Endothelial cell (in vitro differentiated cells): Measurements from ENCODE around the gene PKP3. TPM values are rescaled to one million over a fixed set of nuclear protein-coding genes. Genes with fewer than 3 reads are reported as not detected.

Source experiments
- DNase-seq: peaks from one replicate; pipeline ENCODE4 v3.0.0; 2021; ENCODE audit warnings: low spot score
- H3K27ac Mint-ChIP-seq: one replicate; pipeline ENCODE4 v1.8.0; 2021; ENCODE audit warnings: mixed read lengths, inconsistent platforms; ENCODE audit not compliant: unreplicated experiment
- H3K27me3 Mint-ChIP-seq: one replicate; pipeline ENCODE4 v1.8.0; 2021; ENCODE audit warnings: mild to moderate bottlenecking, moderate library complexity, mixed read lengths, inconsistent platforms; ENCODE audit not compliant: unreplicated experiment
- H3K36me3 Mint-ChIP-seq: one replicate; pipeline ENCODE4 v1.8.0; 2021; ENCODE audit warnings: mild to moderate bottlenecking, low read depth, mixed read lengths, inconsistent platforms; ENCODE audit not compliant: unreplicated experiment
- H3K4me1 Mint-ChIP-seq: one replicate; pipeline ENCODE4 v1.8.0; 2021; ENCODE audit warnings: mild to moderate bottlenecking, mixed read lengths, inconsistent platforms; ENCODE audit not compliant: unreplicated experiment
- H3K4me3 Mint-ChIP-seq: one replicate; pipeline ENCODE4 v1.8.0; 2021; ENCODE audit warnings: mild to moderate bottlenecking, mixed read lengths, inconsistent platforms; ENCODE audit not compliant: unreplicated experiment
- H3K9me3 Mint-ChIP-seq: one replicate; pipeline ENCODE4 v1.8.0; 2021; ENCODE audit warnings: mixed read lengths, inconsistent platforms; ENCODE audit not compliant: unreplicated experiment
- total RNA-seq: library from RNA; stranded (reverse); fragmentation: NEBNext Ultra II Directional; extraction: Animal tissue kit (Norgen Biotek cat#: 25700); gene quantifications from one replicate; pipeline ENCODE4 v1.2.1, GENCODE V29; 2021; ENCODE audit not compliant: unreplicated experiment
- TF ChIP-seq, protein P1 (sequence below): fragments of 200-600 bp; sonication (generic); IDR thresholded peaks from one replicate; pipeline ENCODE4 v1.5.0; 2021; ENCODE audit warnings: antibody characterized with exemption; ENCODE audit not compliant: unreplicated experiment

PKP3 gene
- total RNA-seq, 1 donor from 2014 or later = 0.49 TPM

DNA sequence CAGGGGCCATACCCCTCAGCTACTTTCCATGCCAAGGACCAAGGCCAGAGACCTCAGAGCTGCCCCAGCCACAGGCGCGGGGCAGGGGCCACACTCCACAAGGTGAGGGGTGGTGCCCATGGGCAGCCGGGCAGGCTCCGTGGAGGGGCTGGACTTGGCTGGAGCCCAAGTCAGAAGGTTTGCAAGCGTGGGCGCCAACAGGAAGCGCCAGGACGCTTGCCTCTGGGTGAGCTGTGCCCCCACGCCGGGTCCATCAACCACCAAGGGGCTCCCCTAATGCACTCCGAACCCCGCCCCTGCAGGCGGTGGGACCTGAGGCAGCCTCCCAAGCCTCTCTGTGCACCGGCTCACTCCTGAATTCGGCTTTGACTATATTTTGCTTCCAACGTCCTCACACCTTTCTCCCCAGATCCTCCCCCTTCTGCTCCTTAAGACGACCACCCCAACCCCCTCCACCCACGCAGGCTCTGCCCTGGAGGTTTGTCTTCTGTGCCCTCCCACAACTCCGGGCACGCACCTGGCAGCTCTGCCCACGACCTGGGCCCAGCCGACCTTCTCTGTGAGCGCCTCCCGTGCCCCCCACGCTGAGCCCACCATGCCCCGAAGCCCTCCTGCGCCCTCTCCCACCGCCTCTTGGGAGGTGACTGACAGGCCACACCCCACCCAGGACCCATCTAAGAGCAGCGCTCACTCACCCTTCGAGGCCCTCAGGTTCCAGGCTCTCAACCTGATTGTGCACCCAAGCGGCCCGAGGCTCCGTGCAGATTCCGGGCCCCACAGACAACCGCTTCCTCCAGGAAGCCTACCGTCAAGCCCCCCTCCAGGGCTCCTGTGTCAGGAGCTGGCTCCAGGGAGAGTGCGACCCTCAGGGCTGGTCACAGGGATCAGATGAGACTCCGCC is 2.6 kb upstream of the PKP3 start:
- no peak for DNase-seq
- H3K27ac Mint-ChIP-seq = no peak overlapping the region
- H3K9me3 Mint-ChIP-seq = peaks cover 9% of the 10 kb centered on the region
- peaks cover 12% of the 10 kb centered on the region for H3K36me3 Mint-ChIP-seq
- peaks cover 4% of the 10 kb centered on the region for H3K4me1 Mint-ChIP-seq
- TF ChIP-seq, protein P1, sequence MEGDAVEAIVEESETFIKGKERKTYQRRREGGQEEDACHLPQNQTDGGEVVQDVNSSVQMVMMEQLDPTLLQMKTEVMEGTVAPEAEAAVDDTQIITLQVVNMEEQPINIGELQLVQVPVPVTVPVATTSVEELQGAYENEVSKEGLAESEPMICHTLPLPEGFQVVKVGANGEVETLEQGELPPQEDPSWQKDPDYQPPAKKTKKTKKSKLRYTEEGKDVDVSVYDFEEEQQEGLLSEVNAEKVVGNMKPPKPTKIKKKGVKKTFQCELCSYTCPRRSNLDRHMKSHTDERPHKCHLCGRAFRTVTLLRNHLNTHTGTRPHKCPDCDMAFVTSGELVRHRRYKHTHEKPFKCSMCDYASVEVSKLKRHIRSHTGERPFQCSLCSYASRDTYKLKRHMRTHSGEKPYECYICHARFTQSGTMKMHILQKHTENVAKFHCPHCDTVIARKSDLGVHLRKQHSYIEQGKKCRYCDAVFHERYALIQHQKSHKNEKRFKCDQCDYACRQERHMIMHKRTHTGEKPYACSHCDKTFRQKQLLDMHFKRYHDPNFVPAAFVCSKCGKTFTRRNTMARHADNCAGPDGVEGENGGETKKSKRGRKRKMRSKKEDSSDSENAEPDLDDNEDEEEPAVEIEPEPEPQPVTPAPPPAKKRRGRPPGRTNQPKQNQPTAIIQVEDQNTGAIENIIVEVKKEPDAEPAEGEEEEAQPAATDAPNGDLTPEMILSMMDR = no peak
- H3K27me3 Mint-ChIP-seq = peaks cover 12% of the 10 kb centered on the region
- no peak overlapping the region for H3K4me3 Mint-ChIP-seq

DNA sequence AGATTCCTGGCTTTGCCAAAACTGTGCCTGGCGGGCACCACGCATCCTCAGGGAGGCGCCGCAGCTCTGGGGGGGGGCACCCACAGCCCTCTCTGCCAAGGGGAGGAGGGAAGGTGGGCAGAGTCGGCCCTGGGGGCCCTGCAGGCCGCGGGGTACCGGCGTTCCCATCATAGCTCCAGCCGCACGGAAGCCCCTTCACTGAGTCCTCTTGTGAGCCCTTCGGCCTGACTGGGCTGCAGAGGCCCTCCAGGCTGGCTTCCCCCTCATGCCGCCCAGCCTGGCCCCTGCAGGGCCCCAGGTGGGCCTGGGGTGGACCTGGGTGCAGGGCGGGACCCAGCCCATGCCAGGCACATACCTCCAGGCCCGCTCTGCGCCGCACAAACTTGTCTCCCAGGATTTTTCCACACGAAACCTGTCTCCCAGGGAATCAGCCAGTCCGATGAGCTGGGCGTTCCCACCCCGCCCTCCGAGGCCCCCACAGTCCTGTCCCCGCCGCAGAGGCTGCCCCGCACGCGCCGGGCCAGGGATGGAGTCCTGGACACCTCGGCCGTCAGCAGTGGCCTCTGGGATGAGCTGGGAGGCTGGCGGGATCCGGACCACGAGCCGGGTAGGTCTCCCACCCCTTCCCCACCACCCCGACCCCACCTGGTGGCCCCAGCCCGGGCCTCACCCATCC is 1.8 kb upstream of the PKP3 start:
- Mint-ChIP-seq H3K27me3 (peaks cover 7% of the 10 kb centered on the region), H3K27ac (no peak overlapping the region), H3K4me1 (peaks cover 4% of the 10 kb centered on the region), H3K36me3 (peaks cover 5% of the 10 kb centered on the region), H3K9me3 (peaks cover under 1% of the 10 kb centered on the region), H3K4me3 (no peak overlapping the region)
- TF ChIP-seq, protein P1 = no peak
- no peak for DNase-seq

DNA sequence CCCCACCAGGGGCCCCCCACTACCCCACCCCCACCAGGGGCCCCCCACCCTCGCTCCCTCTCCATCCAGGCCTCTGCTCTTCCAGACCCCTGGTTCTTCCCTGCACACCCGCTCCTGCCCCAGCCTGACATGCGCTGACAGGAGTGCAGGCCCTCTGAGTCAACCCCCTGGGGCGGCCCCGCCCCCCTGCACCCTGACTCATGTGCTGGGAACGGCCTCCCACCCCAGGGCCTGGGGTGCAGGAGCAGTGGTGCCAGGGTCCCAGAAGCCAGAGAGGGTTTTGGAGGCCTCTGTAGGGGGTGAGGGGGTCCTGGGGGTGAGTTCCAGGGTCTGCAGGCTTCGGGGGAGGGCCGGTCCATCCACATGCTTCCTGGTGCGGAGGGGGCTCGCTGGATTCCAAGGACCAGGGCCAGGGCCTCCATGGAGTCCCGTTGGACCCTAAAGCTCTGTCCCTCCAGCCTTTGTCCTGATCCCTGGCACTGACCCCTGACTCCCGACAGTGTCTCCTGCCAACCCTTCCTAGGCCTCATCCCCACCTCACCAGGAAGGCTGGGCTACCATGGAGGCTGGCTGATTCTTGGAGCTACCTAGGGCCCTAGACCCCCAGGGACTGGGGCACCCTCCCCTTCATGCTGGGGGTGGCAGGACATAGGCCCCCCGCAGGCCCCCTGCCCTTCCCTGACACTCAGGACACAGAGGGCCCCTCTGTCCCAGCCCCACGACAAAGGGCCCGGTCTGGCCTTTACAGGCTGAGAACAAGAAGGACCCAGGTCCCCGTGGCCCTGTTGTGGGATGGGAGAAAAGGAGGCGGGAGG is 583 bp upstream of the PKP3 start:
- Mint-ChIP-seq H3K36me3 (no peaks in the 10 kb centered on the region), H3K4me3 (no peak overlapping the region), H3K27me3 (no peaks in the 10 kb centered on the region), H3K27ac (no peak overlapping the region), H3K9me3 (no peaks in the 10 kb centered on the region), H3K4me1 (no peaks in the 10 kb centered on the region)
- no peak for DNase-seq
- TF ChIP-seq, protein P1 = no peak

DNA sequence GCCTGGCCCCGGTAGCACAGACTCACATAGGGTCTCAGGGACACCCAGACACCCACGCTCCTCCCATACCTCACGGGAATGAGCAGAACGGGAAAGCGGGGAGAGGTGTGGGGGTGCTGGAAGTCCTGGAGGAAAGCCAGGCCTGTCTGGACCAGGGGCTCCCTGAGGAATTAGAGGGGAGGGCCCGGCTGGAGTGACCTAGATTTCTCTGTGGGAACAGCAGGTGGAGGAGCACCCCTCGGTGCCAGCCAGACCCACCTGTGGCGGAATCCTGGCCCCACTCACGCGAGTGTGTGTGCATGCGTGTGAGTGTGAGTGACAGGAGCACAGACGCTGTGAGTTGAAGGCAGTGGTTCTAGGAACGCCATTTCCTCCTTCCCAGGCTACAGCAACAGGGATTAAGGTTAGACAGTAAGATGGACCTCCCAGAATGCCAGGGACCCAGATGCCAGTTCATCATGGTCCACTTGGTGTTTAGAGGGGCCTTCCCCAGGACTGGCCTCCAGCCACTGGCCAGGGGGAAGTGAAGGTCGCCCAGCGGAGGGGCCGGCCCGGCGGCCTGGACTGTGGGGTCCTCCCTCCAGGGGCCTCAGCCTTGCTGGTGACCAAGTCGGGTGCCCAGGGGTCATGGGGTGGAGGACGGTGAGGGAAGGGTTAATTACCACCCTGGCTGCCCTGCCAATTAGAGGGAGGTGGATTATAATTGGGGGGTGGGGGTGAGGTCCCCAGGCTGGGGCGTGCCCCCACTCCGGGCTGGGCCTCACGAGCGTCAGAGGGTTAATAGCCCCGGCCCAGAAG is 1.0 kb downstream of the PKP3 start:
- Mint-ChIP-seq H3K4me1 (no peaks in the 10 kb centered on the region), H3K27me3 (peaks cover 2% of the 10 kb centered on the region), H3K27ac (no peak overlapping the region), H3K36me3 (no peaks in the 10 kb centered on the region), H3K9me3 (no peaks in the 10 kb centered on the region), H3K4me3 (no peak overlapping the region)
- no peak for DNase-seq
- TF ChIP-seq, protein P1 = no peak
